SK-N-MC (cell line): ENCODE data around the gene VTI1B.
A peak's percentile ranks its signal among the peaks of the same experiment; 100 is the strongest.
"Not testable (repeated sequence)": the region's sequence is repeated elsewhere in the genome, so short reads cannot be mapped to it uniquely, and the experiment has no call there.

Experiments
- DNase-seq: peaks from one replicate; pipeline ENCODE4 v3.0.0-alpha.2; 2011; ENCODE audit warnings: low read depth, low spot score
- H3K27ac ChIP-seq: fragments of 200-600 bp; sonication (generic); 2 replicates; pipeline ENCODE4 v1.5.1; 2016; ENCODE audit warnings: mixed run types
- H3K36me3 ChIP-seq: fragments of 200-600 bp; sonication (generic); 2 replicates; pipeline ENCODE4 v1.6.1; 2017; ENCODE audit warnings: antibody characterized with exemption, low read length, mixed read lengths; ENCODE audit not compliant: insufficient read depth
- H3K4me3 ChIP-seq: fragments of 200-600 bp; sonication (generic); 2 replicates; pipeline ENCODE4 v1.5.1; 2016
- H3K9ac ChIP-seq: fragments of 200-600 bp; sonication (generic); 2 replicates; pipeline ENCODE4 v1.8.0; 2017; ENCODE audit warnings: mixed run types, mixed read lengths; ENCODE audit not compliant: insufficient read length
- H3K9me3 ChIP-seq: fragments of 200-600 bp; sonication (generic); 2 replicates; pipeline ENCODE4 v1.6.1; 2017; ENCODE audit warnings: low read depth, mild to moderate bottlenecking, antibody characterized with exemption, low read length, moderate library complexity, mixed read lengths
- EZH2 ChIP-seq: fragments of 200-600 bp; sonication (generic); IDR thresholded peaks from one replicate; pipeline ENCODE4 v1.6.1; 2017; ENCODE audit warnings: antibody characterized with exemption
- FOXP2 ChIP-seq: optimal IDR thresholded peaks from 2 replicates; pipeline ENCODE3; 2011; ENCODE audit warnings: mild to moderate bottlenecking, moderate library complexity; ENCODE audit not compliant: insufficient read depth; ENCODE audit errors: extremely low read length, control extremely low read depth
- POLR2AphosphoS5 ChIP-seq: IDR thresholded peaks from 2 replicates; pipeline ENCODE4 v1.6.1; 2012; ENCODE audit warnings: mild to moderate bottlenecking, low read depth, low read length, borderline replicate concordance

Gene VTI1B, protein sequence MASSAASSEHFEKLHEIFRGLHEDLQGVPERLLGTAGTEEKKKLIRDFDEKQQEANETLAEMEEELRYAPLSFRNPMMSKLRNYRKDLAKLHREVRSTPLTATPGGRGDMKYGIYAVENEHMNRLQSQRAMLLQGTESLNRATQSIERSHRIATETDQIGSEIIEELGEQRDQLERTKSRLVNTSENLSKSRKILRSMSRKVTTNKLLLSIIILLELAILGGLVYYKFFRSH

GRCh38 chr14:67674480-67675218 is at the start of gene VTI1B:
TSS of gene VTI1B (minus strand) at chr14:67674632. CDS start at chr14:67674489, 143 bp downstream.
- TF ChIP-seq POLR2AphosphoS5 (peak; percentile 74), EZH2 (no peak)
- H3K9me3 ChIP-seq = no peaks in the 10 kb centered on the region
- DNase-seq = no peak
- H3K36me3 ChIP-seq = peaks cover 19% of the 10 kb centered on the region
- peak within 1 kb of the TSS; percentile 95 for H3K4me3 ChIP-seq
- peak within 1 kb of the TSS; percentile 94 for H3K27ac ChIP-seq
- H3K9ac ChIP-seq = peak within 1 kb of the TSS; percentile 99

- no peaks in the 10 kb centered on the region for H3K9me3 ChIP-seq
- no peak overlapping the region for H3K27ac ChIP-seq
- no peak for TF ChIP-seq FOXP2
- no peak for TF ChIP-seq POLR2AphosphoS5
- TF ChIP-seq EZH2 = no peak
- H3K9ac ChIP-seq = no peak overlapping the region
- no peak for DNase-seq
- no peaks in the 10 kb centered on the region for H3K36me3 ChIP-seq
- H3K4me3 ChIP-seq = peak overlapping the region; percentile 36; the same call in 1 of the 2 replicates
Observed at GRCh38 chr14:67722293-67722692, 47.9 kb upstream of the VTI1B start.

DNA sequence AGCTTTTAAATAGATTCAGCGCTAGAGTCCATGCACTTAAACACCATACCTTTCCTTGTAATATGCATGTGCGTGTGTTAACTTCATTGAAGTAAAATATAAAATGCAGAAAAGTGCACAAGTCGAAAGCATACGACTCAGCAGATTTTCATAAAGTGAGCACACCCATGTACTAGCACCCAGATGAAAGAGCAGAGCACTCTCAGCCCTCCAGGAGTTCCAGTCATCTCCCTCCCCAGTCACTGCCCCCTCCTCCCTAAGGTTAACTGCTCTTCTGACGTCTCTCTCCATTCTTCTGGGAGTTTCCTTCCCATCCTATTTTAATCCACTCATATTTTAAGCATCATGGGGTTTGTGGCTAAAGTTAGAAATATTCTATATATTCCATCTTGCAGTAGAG is 47.4 kb upstream of the VTI1B start:
- Histone ChIP-seq H3K36me3 (no peaks in the 10 kb centered on the region), H3K4me3 (no peak overlapping the region), H3K9ac (no peak overlapping the region), H3K27ac (no peak overlapping the region), H3K9me3 (no peaks in the 10 kb centered on the region)
- no peak for DNase-seq
- no peak for TF ChIP-seq FOXP2
- no peak for TF ChIP-seq EZH2
- TF ChIP-seq POLR2AphosphoS5 = no peak

DNA sequence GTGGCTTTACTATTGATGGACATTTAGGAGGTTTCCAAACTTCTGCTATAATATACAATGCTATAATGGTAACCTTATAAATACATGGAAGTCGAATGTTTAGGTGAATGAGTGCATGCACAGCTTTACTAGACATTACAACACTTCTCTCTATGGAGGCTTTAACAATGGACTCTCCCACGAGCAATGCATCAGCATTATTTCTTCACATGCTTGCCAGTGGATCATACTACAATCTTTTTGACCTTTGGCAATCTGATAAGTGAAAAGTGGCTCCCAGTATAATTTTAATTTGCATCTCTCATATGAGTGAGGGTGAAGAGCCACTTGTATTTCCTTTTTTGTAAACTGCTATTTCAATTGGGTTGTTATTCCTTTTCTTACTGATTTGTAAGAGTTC is 45.4 kb upstream of the VTI1B start:
- no peak for TF ChIP-seq EZH2
- no peak for TF ChIP-seq POLR2AphosphoS5
- no peak for TF ChIP-seq FOXP2

DNA sequence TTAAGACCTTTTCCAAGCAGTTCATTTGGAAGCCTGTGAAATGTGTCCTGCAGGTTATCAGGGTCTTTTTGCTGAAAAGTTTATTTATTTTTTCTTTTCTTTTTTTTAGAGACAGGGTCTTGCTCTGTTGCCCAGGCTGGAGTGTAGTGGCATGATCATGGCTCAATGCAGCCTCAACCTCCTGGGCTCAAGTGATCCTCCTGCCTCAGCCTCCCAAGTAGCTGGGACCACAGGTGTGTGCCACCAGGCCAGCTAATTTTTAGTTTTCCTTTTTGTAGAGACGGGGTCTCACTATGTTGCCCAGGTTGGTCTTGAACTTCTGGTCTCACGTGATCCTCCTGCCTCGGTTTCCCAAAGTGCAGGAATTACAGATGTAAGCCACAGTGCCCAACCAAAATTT is 45.0 kb upstream of the VTI1B start:
- not testable (repeated sequence) for H3K9ac ChIP-seq, H3K36me3 ChIP-seq, H3K9me3 ChIP-seq, DNase-seq, H3K4me3 ChIP-seq, H3K27ac ChIP-seq

More for the DNA sequence above, 45.4 kb upstream of the VTI1B start:
- DNase-seq = no peak
- no peak overlapping the region for H3K9ac ChIP-seq
- H3K27ac ChIP-seq = no peak overlapping the region
- no peaks in the 10 kb centered on the region for H3K9me3 ChIP-seq
- H3K36me3 ChIP-seq = no peaks in the 10 kb centered on the region
- no peak overlapping the region for H3K4me3 ChIP-seq

DNA sequence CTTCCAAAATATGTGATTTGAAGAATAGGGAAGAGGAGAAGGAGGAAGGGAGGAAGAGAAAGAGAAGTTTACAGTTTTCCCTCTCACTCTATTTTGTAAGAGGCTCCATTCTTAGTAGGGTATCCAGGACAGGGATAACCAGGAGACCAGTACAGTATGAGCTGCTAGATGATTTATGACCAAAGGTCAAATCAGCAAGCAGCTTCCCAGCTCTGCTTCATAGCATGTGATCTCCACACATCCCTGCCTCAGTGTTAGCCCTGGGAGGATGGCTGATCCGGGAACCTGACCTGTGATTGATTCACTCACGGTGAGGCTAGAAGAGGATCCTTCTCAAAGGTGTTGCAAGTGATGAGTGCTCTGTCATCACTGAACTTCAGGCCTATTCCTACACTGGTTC is 43.8 kb upstream of the VTI1B start:
- Histone ChIP-seq H3K27ac (no peak overlapping the region), H3K4me3 (no peak overlapping the region), H3K9ac (no peak overlapping the region), H3K9me3 (no peaks in the 10 kb centered on the region), H3K36me3 (no peaks in the 10 kb centered on the region)
- TF ChIP-seq EZH2 (no peak), FOXP2 (no peak), POLR2AphosphoS5 (no peak)
- DNase-seq = no peak

- no peak for TF ChIP-seq FOXP2
- Histone ChIP-seq H3K9ac (no peak overlapping the region), H3K9me3 (no peaks in the 10 kb centered on the region), H3K4me3 (no peak overlapping the region), H3K36me3 (no peaks in the 10 kb centered on the region), H3K27ac (no peak overlapping the region)
- no peak for DNase-seq
Observed at GRCh38 chr14:67717048-67717447, 42.6 kb upstream of the VTI1B start.

DNA sequence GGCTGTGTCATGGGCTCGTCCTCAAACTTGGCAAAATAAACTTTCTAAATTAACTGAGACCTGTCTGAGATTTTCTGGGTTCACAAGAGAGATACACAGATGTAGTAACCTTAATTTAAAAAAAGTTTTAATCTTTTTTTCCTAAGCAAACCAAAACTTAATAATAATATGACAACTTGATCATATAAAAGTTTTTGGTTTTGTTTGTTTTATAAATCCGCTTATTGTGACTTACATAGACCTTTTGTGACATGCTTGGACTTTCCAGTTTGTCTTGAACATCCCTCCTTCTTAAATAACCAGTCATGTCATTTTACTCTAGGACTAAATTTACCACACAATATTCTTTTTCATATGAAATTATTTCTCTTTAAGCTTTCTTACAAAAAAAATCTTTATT is 35.8 kb upstream of the VTI1B start:
- DNase-seq = no peak
- H3K9me3 ChIP-seq = no peaks in the 10 kb centered on the region
- no peak overlapping the region for H3K9ac ChIP-seq
- H3K36me3 ChIP-seq = no peaks in the 10 kb centered on the region
- H3K27ac ChIP-seq = no peak overlapping the region
- no peak for TF ChIP-seq FOXP2
- no peak for TF ChIP-seq EZH2
- no peak for TF ChIP-seq POLR2AphosphoS5
- no peak overlapping the region for H3K4me3 ChIP-seq

- H3K27ac ChIP-seq, H3K9me3 ChIP-seq: not testable (repeated sequence)
Observed at GRCh38 chr14:67709796-67710195, 35.4 kb upstream of the VTI1B start.

DNA sequence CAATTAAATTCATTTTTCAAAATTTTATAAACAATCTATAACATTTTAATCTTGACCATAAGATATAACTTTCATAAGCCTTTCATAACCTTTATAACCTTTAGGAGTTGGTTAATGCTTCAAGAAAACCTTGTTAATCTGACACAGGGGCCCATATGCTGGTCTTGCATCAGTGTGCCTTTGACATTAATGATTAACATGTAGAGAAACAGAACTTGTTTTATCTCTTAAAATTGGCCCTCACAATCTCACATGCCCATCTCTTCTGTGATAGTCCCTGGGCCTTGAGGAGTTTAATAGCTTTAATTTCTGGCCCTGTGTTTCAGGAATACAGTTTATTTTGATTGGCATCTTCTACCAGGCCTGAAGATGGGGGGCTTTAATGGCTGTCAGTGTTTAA is 34.9 kb upstream of the VTI1B start:
- H3K9ac ChIP-seq, H3K9me3 ChIP-seq, H3K4me3 ChIP-seq, DNase-seq, H3K27ac ChIP-seq, H3K36me3 ChIP-seq: not testable (repeated sequence)

More at GRCh38 chr14:67709796-67710195, 35.4 kb upstream of the VTI1B start:
- not testable (repeated sequence) for H3K36me3 ChIP-seq, H3K9ac ChIP-seq, DNase-seq, H3K4me3 ChIP-seq
